DOHH2 (cell line): Measurements from ENCODE around the gene FAM89B.

Experiments
- H3F3A ChIP-seq: fragments of 200-600 bp; sonication (generic), shearing (Covaris generic); 2 replicates; pipeline ENCODE4 v1.6.0; 2016; ENCODE audit warnings: antibody characterized with exemption, mild to moderate bottlenecking; ENCODE audit not compliant: control insufficient read depth, insufficient read depth
- H3K27ac ChIP-seq: fragments of 200-600 bp; sonication (generic); 2 replicates; pipeline ENCODE4 v1.5.1; 2014; ENCODE audit warnings: low read depth, mild to moderate bottlenecking, low read length, moderate library complexity
- H3K27me3 ChIP-seq: fragments of 200-600 bp; sonication (generic); 2 replicates; pipeline ENCODE4 v1.6.1; 2014; ENCODE audit warnings: mild to moderate bottlenecking, low read length, mixed read lengths; ENCODE audit not compliant: control insufficient read depth
- H3K36me3 ChIP-seq: fragments of 200-600 bp; sonication (generic); 2 replicates; pipeline ENCODE4 v1.6.1; 2014; ENCODE audit warnings: mild to moderate bottlenecking, low read length, moderate library complexity, mixed read lengths; ENCODE audit not compliant: control insufficient read depth
- H3K4me1 ChIP-seq: fragments of 200-600 bp; sonication (generic); 2 replicates; pipeline ENCODE4 v1.6.1; 2014; ENCODE audit warnings: mild to moderate bottlenecking, low read length, mixed read lengths; ENCODE audit not compliant: control insufficient read depth
- H3K4me2 ChIP-seq: fragments of 200-600 bp; sonication (generic); 2 replicates; pipeline ENCODE4 v1.6.0; 2014; ENCODE audit warnings: mild to moderate bottlenecking, low read length, moderate library complexity
- H3K4me3 ChIP-seq: fragments of 200-600 bp; sonication (generic); 2 replicates; pipeline ENCODE4 v1.5.1; 2014; ENCODE audit warnings: mild to moderate bottlenecking, low read length, mixed read lengths
- H3K79me2 ChIP-seq: fragments of 200-600 bp; sonication (generic); 2 replicates; pipeline ENCODE4 v1.6.1; 2014; ENCODE audit warnings: mild to moderate bottlenecking, low read length, mixed read lengths; ENCODE audit not compliant: control insufficient read depth
- H3K9me2 ChIP-seq: fragments of 200-600 bp; sonication (generic); replicated peaks from 2 replicates; pipeline ENCODE4 v1.6.1; 2014; ENCODE audit warnings: mild to moderate bottlenecking, low read length, mixed read lengths; ENCODE audit not compliant: control insufficient read depth
- H3K9me3 ChIP-seq: fragments of 200-600 bp; sonication (generic); 2 replicates; pipeline ENCODE4 v1.6.1; 2014; ENCODE audit warnings: antibody characterized with exemption, low read length, mixed read lengths; ENCODE audit not compliant: control insufficient read depth, insufficient read depth
- H4K20me1 ChIP-seq: fragments of 200-600 bp; sonication (generic); 2 replicates; pipeline ENCODE4 v1.6.0; 2014; ENCODE audit warnings: low read depth, mild to moderate bottlenecking, antibody characterized with exemption, low read length, moderate library complexity; ENCODE audit not compliant: control insufficient read depth, insufficient read depth
- CTCF ChIP-seq: fragments of 200-600 bp; sonication (generic); IDR thresholded peaks from one replicate; pipeline ENCODE4 v1.5.1; 2014; ENCODE audit warnings: antibody characterized with exemption, mild to moderate bottlenecking, low read depth, low read length; ENCODE audit not compliant: poor library complexity, severe bottlenecking
- EZH2phosphoT487 ChIP-seq: fragments of 200-600 bp; sonication (generic); IDR thresholded peaks from 2 replicates; pipeline ENCODE4 v1.6.1; 2017; ENCODE audit warnings: borderline replicate concordance, mild to moderate bottlenecking, antibody characterized with exemption, low read length, moderate library complexity, mixed read lengths

Gene FAM89B

GRCh38 chr11:65553301-65554001 lies 18.9 kb upstream of the FAM89B start:
- H3K9me3 ChIP-seq = no peaks in the 10 kb centered on the region
- H3K27ac ChIP-seq = no peak overlapping the region
- no peaks in the 10 kb centered on the region for H3K79me2 ChIP-seq
- H3F3A ChIP-seq = peaks cover 8% of the 10 kb centered on the region
- TF ChIP-seq EZH2phosphoT487 = no peak
- TF ChIP-seq CTCF = no peak
- H3K9me2 ChIP-seq = no peaks in the 10 kb centered on the region
- H3K27me3 ChIP-seq = no peaks in the 10 kb centered on the region
- no peaks in the 10 kb centered on the region for H3K36me3 ChIP-seq
- H4K20me1 ChIP-seq = no peaks in the 10 kb centered on the region
- H3K4me3 ChIP-seq = peak overlapping the region; percentile 54
- H3K4me2 ChIP-seq = peak overlapping the region; percentile 68
- H3K4me1 ChIP-seq = peaks cover 49% of the 10 kb centered on the region

GRCh38 chr11:65554057-65554818 lies 18.1 kb upstream of the FAM89B start:
- Histone ChIP-seq H3K9me3 (no peaks in the 10 kb centered on the region), H3K79me2 (no peaks in the 10 kb centered on the region), H3K27ac (no peak overlapping the region), H3K4me2 (peak overlapping the region; percentile 68), H3F3A (peaks cover 8% of the 10 kb centered on the region), H3K27me3 (no peaks in the 10 kb centered on the region), H3K4me1 (peaks cover 51% of the 10 kb centered on the region), H3K4me3 (peak overlapping the region; percentile 54), H3K9me2 (no peaks in the 10 kb centered on the region), H3K36me3 (no peaks in the 10 kb centered on the region), H4K20me1 (no peaks in the 10 kb centered on the region)
- TF ChIP-seq CTCF (no peak), EZH2phosphoT487 (no peak)

GRCh38 chr11:65554842-65555430 lies 17.4 kb upstream of the FAM89B start:
- TF ChIP-seq CTCF (no peak), EZH2phosphoT487 (no peak)
- Histone ChIP-seq H3K36me3 (no peaks in the 10 kb centered on the region), H3K27me3 (no peaks in the 10 kb centered on the region), H3K4me2 (no peak overlapping the region), H3K79me2 (no peaks in the 10 kb centered on the region), H3F3A (peaks cover 8% of the 10 kb centered on the region), H3K9me3 (no peaks in the 10 kb centered on the region), H4K20me1 (no peaks in the 10 kb centered on the region), H3K4me1 (peaks cover 51% of the 10 kb centered on the region), H3K9me2 (no peaks in the 10 kb centered on the region), H3K4me3 (no peak overlapping the region), H3K27ac (no peak overlapping the region)
